Kidney (tissue), 14 donors: Measurements from ENCODE around the gene RGS3. TPM values are rescaled to one million over a fixed set of nuclear protein-coding genes. Genes with fewer than 3 reads are reported as not detected.

ENCODE experiments used
- DNase-seq, 5 donors: peaks; one replicate each; pipeline ENCODE4 v3.0.0-alpha.2; 2013 to 2020
- FAIRE-seq: peaks from 2 replicates; lab custom pipeline; 2012; peaks lifted over from hg19 to GRCh38; lab: Jason Lieb, UNC
- H3K27ac ChIP-seq, 2 donors: one replicate each; pipeline ENCODE4 v1.7.0; 2013; ENCODE audit warnings: low read depth in 2 of 2, low read length in 2 of 2, inconsistent platforms in 1 of 2
- H3K27me3 ChIP-seq: one replicate; pipeline ENCODE4 v1.7.1; 2013; ENCODE audit warnings: low read length, inconsistent platforms; ENCODE audit not compliant: control insufficient read depth, insufficient read depth
- H3K36me3 ChIP-seq, 3 donors: one replicate each; pipeline versions ENCODE4 v1.7.0 to v1.7.1; 2013; ENCODE audit warnings: low read length in 3 of 3, control low read depth in 1 of 3, inconsistent platforms in 1 of 3; ENCODE audit not compliant: insufficient read depth in 3 of 3, control insufficient read depth in 2 of 3
- H3K4me1 ChIP-seq, 3 donors: one replicate each; pipeline versions ENCODE4 v1.7.0 to v1.7.1; 2013; ENCODE audit warnings: low read length in 3 of 3, inconsistent platforms in 1 of 3, low read depth in 1 of 3; ENCODE audit not compliant: control insufficient read depth in 2 of 3, insufficient read depth in 2 of 3
- H3K4me3 ChIP-seq, 3 donors: one replicate each; pipeline versions ENCODE4 v1.7.0 to v1.8.1; 2013; ENCODE audit warnings: low read length in 3 of 3, control low read depth in 1 of 3, inconsistent platforms in 1 of 3
- H3K9ac ChIP-seq, 3 donors: one replicate each; pipeline versions ENCODE4 v1.7.0 to v1.7.1; 2013; ENCODE audit warnings: low read length in 3 of 3, control low read depth in 1 of 3, inconsistent platforms in 1 of 3
- H3K9me3 ChIP-seq, 3 donors: one replicate each; pipeline versions ENCODE4 v1.7.0 to v1.7.1; 2013; ENCODE audit warnings: low read length in 3 of 3, control low read depth in 1 of 3, inconsistent platforms in 1 of 3; ENCODE audit not compliant: control insufficient read depth in 2 of 3, insufficient read depth in 1 of 3
- intact Hi-C: fragments of 100-400 bp; cut with DNase I; formaldehyde crosslinking; loops from one replicate; pipeline ENCODE4 v1.11.1; 2022
- polyA plus RNA-seq: library from polyadenylated mRNA; stranded (reverse); fragments of 350-450 nt; fragmentation: Illumina TruSeq; extraction: RNeasy Lipid Tissue Mini Kit (QIAGEN cat#74804); gene quantifications from one replicate; pipeline ENCODE4 v1.2.3, GENCODE V29; 2014; ENCODE audit warnings: low read depth, low replicate concordance; ENCODE audit not compliant: insufficient read depth
- total RNA-seq: library from RNA; stranded (reverse); fragmentation: NEBNext Ultra II Directional; extraction: Animal tissue kit (Norgen Biotek cat#: 25700); gene quantifications from one replicate; pipeline ENCODE4 v1.2.1, GENCODE V29; 2021
- TF ChIP-seq, protein P1 (sequence below): IDR thresholded peaks from 3 replicates; pipeline ENCODE4 v1.5.1; 2012; ENCODE audit warnings: mild to moderate bottlenecking, moderate library complexity, borderline replicate concordance; ENCODE audit not compliant: insufficient read depth; ENCODE audit errors: extremely low read depth
- donor health status: control.
- donor health status: control.
- donor health status: control.
- donor health status: control.
- donor health status: control.
- donor health status: DM: yes; HTN: yes; CAD: no.
- donor health status: Normal renal cell carcinoma (clear cell type).

Gene RGS3
- total and polyA plus RNA-seq, 2 donors from 2014 or later = 114 to 137 TPM

DNA sequence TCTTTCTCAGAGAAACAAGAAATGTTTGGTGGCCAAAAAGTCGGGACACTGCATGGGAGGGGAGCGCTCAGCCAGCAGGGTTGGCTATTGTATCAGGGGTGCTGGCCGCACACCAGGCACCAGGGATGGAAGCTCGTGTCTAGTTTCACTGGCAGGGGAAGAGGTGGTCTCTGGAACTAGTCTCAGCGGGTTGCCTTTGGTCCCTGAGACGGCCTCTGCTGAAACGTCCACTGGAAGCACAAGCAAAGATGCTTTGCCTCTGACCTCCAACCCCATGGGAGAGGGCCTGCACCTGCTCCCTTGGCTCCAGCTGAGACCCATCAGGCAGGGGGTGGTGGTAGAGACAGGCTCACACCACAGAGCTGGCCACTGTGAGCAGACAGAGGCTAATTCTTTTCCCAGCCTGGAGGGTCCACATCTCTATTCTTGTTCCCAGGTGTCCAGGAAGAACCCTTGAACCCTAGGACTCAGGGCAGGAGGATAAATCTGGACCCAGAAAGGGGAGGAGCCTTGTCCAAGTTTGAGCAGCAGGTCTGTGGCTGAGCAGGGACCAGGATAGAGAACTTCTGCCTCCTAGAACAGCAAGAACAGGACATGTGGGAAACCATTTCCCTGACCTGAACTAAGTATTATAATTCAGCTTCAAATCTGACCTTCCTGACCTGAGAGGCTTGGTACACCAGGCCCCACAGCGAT, 102.6 kb downstream of the RGS3 start:
- intact Hi-C loops = no loop called here
- H3K9me3 ChIP-seq = no peaks in the 10 kb centered on the region
- H3K9ac ChIP-seq = peak overlapping the region in 1 of 3 donors; percentile 78
- TF ChIP-seq, protein P1, sequence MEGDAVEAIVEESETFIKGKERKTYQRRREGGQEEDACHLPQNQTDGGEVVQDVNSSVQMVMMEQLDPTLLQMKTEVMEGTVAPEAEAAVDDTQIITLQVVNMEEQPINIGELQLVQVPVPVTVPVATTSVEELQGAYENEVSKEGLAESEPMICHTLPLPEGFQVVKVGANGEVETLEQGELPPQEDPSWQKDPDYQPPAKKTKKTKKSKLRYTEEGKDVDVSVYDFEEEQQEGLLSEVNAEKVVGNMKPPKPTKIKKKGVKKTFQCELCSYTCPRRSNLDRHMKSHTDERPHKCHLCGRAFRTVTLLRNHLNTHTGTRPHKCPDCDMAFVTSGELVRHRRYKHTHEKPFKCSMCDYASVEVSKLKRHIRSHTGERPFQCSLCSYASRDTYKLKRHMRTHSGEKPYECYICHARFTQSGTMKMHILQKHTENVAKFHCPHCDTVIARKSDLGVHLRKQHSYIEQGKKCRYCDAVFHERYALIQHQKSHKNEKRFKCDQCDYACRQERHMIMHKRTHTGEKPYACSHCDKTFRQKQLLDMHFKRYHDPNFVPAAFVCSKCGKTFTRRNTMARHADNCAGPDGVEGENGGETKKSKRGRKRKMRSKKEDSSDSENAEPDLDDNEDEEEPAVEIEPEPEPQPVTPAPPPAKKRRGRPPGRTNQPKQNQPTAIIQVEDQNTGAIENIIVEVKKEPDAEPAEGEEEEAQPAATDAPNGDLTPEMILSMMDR = no peak
- DNase-seq (peak in 4 of 5 donors; percentile 35 to 66 (median 50)), FAIRE-seq (no peak)
- peak overlapping the region; percentile 78 to 88 for H3K27ac ChIP-seq
- H3K36me3 ChIP-seq = peaks cover 0 to 3% (median 0%) of the 10 kb centered on the region in 3 donors
- peaks cover 0 to 26% (median 18%) of the 10 kb centered on the region in 3 donors for H3K4me1 ChIP-seq
- H3K27me3 ChIP-seq = no peaks in the 10 kb centered on the region
- H3K4me3 ChIP-seq = peak overlapping the region in 1 of 3 donors; percentile 56

DNA sequence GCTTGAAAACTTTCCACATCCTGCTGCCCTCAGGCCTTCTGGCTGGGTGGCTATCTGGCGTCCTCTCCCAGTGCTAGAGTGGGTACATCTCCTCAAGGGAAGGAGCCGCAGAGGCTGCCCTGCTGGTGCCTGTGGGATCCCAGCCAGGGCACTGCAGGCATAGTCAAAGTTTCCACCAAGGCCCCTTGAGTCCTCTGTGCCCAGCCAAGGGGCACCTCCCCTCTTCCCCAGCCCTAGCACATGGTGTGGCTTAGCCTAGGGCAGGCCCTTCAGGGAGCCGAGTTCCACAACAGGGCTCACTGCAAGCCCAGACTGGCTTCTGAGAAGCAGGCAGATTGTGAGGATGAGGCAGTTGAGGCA, 103.2 kb downstream of the RGS3 start:
- Histone ChIP-seq H3K4me3 (no peak overlapping the region), H3K27ac (peak overlapping the region; percentile 21 to 23), H3K36me3 (peaks cover 0 to 3% (median 0%) of the 10 kb centered on the region in 3 donors), H3K27me3 (no peaks in the 10 kb centered on the region), H3K4me1 (peaks cover 0 to 26% (median 18%) of the 10 kb centered on the region in 3 donors), H3K9ac (no peak overlapping the region), H3K9me3 (no peaks in the 10 kb centered on the region)
- TF ChIP-seq, protein P1 = no peak
- FAIRE-seq = no peak
- intact Hi-C loops = no loop called here
- DNase-seq = peak in 1 of 5 donors; percentile 41

DNA sequence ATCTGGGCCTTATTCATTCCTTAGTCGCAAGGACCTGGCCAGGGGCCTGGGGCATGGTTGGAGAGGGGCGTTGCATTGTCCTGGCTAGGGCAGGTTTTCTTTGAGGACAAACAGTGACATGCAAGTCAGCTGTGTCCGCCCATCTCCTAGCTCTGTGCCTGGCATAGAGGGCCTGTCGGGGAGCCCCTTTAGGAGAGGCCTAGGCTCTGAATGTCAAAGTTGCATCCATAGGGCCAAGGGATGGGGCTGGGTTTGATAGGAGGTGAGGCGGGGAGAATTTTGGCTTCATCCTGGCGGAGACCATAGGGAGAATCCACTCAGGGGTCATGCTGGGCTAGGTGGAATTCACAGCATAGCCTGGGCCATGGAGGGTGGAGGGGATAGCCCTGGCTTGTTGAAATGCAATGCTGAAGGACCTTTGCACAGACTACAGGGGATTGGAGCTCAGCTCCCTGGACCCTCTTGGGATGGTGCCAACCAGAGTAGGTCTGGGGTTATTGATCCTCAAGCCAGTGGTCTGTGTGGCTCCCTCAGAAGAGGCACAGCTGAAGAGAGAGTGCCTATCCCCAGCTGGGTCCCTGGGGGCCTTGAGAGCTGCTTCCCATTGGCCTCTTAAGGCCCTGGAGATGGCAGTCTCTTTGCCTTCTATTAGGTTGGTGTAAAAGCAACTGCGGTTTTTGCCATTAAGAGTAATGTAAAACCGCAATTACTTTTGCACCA, 104.0 kb downstream of the RGS3 start:
- H3K27me3 ChIP-seq = no peaks in the 10 kb centered on the region
- no peak overlapping the region for H3K4me3 ChIP-seq
- H3K9me3 ChIP-seq = no peaks in the 10 kb centered on the region
- DNase-seq (peak in 1 of 5 donors; percentile 24), FAIRE-seq (no peak)
- no peak overlapping the region for H3K9ac ChIP-seq
- H3K4me1 ChIP-seq = peaks cover 0 to 26% (median 18%) of the 10 kb centered on the region in 3 donors
- intact Hi-C loops = no loop called here
- TF ChIP-seq, protein P1 = no peak
- peaks cover 0 to 3% (median 0%) of the 10 kb centered on the region in 3 donors for H3K36me3 ChIP-seq
- H3K27ac ChIP-seq = no peak overlapping the region
